HG02870 (cell line): ENCODE results near the gene SETDB2.
A peak's percentile ranks its signal among the peaks of the same experiment; 100 is the strongest.
"Not testable (repeated sequence)": the region's sequence is repeated elsewhere in the genome, so short reads cannot be mapped to it uniquely, and the experiment has no call there.

ENCODE experiments used
- ATAC-seq: cut with Tn5 transposase; IDR thresholded peaks from one replicate; pipeline ENCODE4 v1.9.1; 2021; ENCODE audit warnings: mild to moderate bottlenecking, moderate library complexity; ENCODE audit not compliant: unreplicated experiment

Gene SETDB2

DNA sequence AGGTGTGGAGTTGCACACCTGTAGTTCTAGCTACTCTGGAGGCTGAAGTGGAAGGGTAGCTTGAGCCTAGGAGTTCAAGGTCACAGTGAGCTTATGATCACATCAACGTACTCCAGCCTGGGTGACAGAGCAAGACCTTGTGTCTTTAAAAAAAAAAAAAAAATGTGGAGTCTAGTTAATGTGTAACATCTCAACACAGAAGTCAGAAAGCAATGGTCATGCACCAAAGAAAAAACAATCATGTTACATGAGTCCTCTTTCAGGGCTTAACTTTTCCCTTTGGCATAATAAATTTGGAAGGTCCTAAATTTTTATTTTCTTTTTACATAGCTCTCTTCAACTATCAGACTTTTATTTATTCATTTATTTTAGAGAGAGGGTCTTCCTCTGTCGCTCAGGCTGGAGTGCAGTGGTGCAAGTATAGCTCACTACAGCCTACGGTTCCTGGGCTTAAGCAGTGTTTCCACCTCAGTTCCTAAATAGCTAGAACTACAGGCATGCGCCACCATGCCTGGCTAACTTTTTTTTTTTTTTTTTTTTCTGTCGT, 22.3 kb downstream of the SETDB2 start:
- no peak for ATAC-seq

DNA sequence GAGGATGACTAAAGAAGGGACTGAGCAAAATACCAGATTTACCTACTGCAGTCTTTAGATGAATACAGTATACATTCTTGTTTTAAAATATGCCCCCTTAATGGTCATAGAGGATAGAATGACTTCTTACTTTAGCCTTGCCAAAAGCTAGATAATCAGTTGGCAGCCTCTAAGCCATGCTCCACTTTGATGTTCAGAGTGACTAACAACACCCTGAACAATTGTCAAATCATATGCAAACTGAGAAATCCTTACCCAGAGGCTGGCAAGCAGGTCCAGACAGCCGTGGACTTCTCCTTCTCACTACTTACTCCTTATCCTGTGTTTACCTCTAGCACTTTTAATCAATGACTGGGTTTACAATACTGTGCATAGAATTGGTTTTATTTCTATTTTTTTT, 28.1 kb downstream of the SETDB2 start:
- no peak for ATAC-seq

DNA sequence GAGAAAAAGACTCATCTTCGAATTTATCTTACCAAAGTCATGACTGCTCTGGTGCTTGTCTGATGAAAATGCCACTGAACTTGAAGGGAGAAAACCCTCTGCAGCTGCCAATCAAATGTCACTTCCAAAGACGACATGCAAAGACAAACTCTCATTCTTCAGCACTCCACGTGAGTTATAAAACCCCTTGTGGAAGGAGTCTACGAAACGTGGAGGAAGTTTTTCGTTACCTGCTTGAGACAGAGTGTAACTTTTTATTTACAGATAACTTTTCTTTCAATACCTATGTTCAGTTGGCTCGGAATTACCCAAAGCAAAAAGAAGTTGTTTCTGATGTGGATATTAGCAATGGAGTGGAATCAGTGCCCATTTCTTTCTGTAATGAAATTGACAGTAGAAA, 32.5 kb downstream of the SETDB2 start:
- no peak for ATAC-seq

DNA sequence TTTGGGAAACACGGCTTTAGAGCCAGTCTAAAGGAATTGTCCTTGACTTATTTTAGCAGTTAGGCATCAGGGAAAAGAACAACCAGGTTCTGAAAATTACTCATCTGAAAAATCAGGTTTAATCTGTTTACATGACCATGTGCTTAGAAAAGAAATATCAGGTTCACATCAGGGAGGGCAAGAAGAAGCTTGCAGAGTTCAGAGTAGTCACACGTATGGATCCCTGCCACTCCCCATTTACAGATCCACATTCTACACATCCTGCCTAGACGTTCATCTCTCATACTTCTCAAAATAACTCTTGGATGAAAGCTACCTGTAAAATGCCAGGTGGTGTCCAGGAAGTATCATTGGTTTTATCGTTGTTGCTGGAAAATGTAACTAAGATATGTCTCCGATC, 37.7 kb downstream of the SETDB2 start:
- no peak for ATAC-seq

DNA sequence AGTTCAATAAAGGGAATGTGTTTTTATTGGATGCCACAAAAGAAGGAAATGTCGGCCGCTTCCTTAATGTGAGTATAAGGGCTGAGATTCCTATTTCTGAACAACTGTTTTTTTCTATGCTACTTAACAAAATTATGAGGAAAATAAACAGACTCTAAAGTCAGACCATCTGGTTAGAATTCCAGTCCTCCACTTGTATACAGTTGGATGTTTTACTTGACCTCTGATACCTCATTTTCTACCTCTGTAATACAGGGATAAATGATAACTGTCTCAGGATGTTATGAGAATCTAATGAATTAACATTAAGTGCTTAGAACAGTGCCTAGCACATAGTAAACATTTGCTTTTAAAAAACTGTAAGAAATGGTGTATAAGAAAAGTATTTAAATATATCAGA, 44.5 kb downstream of the SETDB2 start:
- ATAC-seq = no peak

DNA sequence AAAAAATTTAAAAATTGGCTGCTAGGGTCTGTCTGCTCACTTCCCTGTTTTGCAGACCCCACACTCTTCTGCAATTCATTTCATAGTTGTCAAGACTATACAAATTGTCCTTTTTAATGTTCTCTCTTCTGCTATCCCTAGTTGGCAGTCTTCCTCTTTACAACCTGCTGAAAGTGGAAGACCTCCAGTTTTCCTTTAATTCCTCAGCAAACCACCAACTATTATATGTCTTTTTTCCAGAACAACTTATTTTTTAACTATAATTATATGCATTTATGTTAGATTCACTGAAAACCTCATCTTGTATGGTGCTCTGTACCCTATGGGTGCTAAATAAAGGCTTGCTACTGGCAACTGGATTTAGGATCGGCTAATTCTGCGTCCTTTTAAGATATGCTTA, 50.6 kb downstream of the SETDB2 start:
- ATAC-seq = no peak

DNA sequence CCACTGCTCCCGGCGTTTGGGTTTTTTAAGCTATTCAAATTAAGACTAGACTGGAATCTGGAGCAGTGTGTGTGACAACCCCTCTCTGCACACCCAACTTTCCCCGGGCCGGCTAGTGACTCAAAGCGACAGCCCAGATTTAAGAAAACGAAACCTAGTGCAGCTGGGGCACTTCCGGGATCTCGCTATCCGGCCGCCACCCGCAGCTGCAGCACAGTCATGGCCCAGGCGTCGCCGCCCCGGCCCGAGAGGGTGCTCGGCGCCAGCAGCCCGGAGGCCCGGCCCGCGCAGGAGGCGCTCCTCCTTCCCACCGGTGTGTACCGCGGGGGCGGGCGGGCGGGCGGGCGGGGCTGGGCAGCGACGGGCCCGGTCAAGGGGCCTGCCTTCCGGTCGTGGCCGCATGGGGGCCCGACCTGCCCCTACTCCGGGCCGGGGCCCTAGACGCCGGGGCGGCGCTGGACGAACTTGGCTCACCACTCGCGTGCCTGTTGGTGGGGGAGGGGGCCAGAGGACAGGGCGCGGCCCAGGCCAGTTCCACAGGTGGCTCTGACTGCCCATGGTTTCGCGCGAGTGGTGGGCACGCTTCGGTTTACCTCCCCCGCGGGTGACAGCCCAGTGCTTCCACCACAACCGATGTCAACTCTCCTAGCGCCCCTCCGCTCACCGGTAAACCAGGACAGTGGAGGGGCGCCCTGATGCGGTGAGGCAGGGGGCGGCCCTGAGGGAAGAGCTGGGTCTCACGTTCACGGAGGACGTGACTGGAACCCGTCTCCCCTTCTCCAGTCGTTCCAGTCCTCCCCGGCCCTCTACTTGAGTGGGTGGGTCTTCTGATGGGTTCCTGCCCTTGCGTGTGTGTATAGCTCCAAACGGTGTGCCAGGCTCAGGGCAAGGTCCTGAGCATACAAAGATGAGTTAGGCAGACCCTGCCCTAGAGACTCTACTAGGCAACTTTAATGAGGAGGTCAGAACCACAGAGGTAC, 52.0 kb downstream of the SETDB2 start, which contains the start of gene PHF11:
Gene PHF11, plus strand, starts transcription at position 171 of the 980 bp plus-strand sequence. Its CDS starts 49 bp downstream, at position 220.
- ATAC-seq = peak; percentile 93

DNA sequence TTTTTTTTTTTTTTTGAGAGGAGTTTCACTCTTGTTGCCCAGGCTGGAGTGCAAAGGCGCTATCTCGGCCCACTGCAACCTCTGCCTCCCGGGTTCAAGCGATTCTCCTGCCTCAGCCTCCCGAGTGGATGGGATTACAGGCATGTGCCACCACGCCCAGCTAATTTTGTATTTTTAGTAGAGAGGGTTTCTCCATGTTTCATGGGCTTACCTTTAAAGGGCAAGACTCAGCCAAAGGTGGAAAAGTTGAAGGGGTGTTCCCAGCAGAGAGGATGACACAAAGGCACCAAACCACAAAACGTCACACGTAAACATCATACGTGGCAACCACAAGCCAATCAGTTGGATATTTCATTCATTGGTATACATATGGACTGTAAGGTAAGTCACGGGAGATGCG, 52.8 kb downstream of the SETDB2 start:
- not testable (repeated sequence) for ATAC-seq

DNA sequence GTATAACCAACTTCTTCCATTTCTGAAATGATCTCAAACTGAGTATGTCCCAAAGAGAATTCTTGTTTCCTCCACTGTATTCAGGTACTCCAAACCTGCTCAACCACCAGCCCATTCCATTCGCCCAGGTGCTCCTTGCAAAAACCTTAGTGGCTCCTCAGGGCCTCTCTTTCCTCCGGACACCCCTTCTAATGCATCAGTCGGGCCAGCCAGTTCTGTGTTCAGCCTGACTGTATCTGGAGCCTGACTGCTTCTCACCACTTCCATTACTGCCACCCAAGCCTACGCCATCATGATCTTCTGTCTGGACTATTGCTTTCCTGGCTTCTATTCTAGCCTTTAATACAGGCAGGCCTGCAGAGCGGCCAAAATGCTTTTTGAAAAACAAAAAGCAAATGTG, 53.2 kb downstream of the SETDB2 start:
- ATAC-seq = no peak

DNA sequence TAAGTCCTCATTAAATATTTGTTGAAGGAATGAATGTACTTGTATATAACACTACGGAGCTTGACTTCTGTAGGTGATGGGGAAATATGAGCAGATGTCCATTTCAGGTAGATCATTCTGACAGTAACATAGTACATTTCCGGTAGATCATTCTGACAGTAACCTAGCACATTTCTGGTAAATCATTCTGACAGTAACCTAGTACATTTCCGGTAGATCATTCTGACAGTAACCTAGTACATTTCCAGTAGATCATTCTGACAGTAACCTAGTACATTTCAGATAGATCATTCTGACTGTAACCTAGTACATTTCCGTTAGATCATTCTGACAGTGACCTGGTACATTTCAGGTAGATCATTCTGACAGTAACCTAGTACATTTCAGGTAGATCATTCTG, 54.1 kb downstream of the SETDB2 start:
- ATAC-seq = no peak

DNA sequence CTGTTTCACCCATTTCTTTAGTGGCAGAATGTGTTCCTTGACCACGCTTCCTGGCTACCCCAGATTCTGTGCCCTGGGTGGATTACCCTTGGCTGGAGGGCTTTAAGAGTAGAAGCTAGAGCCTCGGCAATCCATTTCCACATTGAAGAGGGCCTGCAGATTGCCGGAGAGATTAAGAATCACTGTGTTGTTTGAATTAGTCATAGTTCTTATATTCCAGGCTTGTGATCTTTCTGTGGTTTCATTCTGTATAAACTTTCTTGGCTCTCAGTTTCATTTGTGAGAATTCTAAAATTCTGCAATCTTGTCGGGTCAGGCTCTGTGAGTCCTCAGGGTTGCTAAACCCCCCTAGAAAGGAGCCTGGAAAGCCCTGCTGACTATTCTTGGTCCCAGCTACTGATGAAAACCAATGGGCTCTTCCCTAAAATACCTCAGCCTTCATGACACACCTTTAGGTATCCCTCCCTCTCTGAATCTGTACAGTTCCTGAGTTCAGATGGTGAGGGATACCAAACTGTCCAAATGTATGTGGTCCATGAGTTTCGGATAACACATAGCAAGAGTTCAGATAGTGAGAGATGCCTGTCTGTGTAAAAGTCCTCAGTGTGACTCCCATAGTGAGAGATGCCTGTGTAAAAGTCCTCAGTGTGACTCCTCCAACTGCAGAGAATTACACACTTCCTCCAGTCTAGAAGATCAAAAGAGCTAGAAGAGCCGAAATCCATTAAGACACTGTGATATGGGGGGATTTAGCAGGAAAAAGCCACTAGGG, 56.0 kb downstream of the SETDB2 start:
- ATAC-seq = no peak

DNA sequence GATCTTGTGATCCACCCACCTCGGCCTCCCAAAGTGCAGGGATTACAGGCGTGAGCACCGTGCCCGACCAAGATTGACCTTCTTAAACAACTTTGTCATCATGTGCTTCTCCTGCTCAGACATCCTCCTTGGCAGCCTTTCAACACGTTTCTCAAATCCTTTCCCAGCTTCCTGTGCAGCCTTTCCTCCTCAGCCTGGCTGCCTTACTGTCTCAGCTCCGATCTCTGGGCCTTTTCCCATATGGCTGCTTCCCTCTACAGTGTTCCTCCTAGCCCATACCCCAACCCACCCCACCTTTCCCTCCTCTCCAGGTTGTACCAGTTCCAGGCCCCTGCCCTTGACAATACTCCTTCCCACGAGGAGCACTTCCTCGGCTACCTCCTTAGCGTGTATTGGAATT, 58.9 kb downstream of the SETDB2 start:
- no peak for ATAC-seq

DNA sequence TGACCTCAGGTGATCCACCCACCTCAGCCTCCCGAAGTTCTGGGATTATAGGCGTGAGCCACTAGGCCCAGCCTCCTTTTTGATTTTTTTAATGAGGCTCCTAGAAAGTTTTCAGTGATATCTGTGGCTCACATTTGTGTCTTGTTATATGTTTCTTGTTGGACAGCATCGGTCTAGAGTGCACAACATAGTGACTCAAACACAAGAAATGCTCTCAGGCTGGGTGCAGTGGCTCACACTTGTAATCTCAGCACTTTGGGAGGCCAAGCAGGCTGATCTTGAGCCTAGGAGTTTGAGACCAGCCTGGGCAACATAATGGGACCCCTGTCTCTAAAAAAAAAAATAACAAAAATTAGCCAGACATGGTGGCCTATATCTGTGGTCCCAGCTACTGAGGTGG, 59.9 kb downstream of the SETDB2 start:
- ATAC-seq = no peak

DNA sequence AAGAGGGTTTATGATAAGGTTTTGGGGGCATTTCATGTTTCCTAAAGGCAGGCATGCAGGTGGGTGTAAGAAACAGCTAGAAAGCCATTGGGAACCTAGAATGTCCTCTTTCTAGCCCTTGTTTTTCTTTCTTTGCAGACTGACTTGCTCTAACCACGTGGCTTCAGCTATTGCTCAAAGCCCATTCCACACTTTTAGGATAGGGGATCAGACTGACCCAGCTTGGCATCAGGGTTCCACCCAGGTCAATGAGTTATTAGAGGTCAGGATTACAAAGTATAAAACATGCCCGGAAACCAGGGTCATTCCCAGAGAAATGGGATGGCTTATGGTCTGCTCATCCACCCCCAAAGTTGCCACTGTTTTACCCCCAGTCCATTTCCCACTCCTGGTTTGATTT, 68.5 kb downstream of the SETDB2 start:
- no peak for ATAC-seq

DNA sequence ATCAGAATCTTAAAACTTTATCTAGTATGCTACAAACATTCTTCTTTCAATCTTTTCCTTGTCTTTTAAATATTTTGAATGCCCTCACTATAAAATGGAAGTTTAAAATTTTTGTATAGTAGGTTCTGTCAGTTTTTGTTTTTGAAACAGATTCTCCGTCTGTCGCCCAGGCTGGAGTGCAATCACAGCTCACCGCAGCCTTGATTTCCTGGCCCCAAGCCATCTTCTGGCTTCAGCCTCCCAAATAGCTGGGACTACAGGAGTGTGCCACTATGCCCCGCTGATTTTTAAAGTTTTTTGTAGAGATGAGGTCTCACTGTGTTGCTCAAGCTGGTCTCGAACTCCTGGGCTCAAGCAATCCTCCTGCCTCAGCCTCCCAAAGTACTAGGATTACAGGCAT, 72.4 kb downstream of the SETDB2 start:
- ATAC-seq = no peak

DNA sequence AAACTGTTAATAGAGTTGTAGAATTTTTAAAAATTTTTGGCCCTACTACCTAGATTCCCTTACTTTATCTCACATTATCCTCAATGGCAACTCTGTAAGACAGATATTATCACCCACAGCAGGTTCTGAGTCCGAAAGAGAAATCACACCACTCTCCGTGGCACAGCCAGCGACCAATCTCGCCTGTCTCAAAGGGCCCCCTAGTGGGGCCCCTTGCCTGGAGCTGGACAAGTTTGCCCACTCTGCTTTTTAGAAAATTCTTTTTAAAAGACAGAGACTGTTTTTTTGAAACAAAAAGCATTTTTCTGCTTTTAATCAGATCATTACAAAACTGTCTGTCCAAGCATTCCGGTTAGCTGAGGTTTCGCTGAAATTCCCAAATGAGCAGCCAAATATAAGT, 73.4 kb downstream of the SETDB2 start:
- no peak for ATAC-seq

DNA sequence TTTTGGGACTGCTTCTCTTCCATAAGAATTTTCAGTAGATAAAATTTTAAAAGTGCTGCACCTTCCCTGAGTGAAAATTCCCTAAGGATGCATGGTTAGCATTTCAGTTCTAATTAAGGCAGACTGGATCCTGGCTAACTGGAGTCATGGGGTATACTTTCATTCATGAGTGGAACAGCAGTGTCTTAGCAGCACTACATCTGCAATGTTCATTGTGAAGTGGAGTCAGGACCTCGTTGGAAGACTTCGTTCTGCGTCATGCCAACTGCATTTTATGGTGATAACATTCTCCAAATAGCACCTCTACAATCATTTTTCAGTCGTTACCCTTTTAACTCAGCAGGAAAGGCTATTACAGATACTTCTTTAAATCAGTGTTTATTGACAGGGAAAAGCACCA, 77.2 kb downstream of the SETDB2 start:
- ATAC-seq = no peak

DNA sequence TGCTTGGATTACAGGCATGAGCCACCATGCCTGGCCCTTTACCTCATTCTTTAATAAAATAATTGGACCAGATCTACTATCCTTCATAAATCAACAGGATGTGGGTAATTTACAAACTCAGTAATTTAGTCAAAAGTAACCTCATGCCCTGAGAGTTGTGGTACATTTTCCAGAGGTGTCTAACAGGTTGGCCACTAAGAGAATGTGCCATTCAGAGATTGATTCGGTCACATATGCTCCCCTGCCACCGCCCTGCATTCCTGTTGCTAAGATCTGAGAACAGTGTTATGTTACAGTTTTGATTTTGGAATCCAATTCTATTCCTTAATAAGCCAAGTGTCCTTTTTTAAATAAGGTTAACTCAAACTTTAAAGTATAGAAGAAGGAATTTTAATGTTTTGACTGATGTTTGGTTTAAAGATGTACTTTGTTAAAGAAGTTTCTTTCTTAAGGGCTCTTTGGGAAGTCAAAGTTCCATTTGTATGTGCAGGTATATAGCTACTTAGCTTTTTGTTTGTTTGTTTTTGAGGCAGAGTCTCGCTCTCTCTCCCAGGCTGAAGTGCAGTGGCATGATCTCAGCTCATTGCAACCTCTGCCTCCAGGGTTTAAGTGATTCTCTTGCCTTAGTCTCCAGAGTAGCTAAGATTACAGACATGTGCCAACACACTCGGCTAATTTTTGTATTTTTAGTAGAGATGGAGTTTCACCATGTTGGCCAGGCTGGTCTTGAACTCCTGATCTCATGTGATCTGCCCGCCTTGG, 80.8 kb downstream of the SETDB2 start:
- ATAC-seq = no peak

DNA sequence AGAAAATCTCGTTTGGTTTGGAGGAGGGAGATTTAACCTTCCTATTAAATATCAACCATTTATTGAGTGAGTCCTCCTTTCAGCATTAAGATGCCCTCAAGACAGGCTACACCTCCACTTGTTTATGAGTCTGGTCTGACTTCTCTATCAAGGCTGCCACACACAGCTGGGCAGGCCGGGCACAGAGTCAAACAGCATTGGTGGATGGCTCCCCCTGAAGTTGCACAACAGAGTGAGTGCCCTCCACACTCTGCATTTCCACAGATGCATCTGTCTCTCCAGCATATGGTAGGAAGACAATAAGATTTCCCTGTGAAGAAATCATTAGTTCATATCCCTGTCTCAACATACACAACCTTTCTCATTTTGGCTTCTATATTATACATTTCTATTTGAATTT, 83.0 kb downstream of the SETDB2 start:
- no peak for ATAC-seq

DNA sequence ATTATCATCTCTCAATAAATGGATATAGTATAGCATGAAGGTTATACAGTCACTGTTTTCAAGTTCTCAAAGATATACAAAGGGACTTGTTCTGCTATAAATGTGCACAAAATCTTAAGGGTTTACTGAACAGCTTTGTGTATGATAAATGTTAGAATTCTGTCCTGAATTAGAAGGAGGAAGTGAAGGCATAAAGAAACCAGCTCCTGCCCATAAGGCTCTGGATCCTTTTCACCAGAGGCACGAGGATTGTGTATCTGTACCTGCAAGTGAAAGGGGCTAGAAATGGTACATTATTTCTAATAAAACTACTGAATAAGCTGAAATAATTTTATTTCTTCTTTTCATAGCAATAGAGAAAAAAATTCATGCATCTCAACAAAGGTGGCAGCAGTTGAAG, 84.1 kb downstream of the SETDB2 start:
- no peak for ATAC-seq

DNA sequence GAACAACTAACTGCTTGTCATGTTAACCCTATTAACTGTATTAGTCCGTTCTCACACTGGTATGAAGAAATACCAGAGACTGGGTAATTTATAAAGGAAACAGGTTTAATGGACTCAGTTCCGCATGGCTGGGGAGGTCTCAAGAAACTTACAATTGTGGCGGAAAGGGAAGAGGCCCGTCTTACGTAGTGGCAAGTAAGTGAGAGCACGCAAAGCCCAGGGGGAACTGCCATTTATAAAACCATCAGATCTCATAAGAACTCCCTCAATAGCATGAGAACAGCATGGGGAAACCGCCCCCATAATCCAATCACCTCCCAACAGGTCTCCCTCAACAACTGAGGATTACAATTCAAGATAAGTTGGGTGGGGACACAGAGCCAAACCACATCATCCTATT, 86.4 kb downstream of the SETDB2 start:
- ATAC-seq = no peak
